Activated CD4-positive, alpha-beta memory T cell treated with anti-CD3 and anti-CD28 coated beads for 36 hours (primary cell): ENCODE measurements around the gene IL22. TPM values are rescaled to one million over a fixed set of nuclear protein-coding genes. Genes with fewer than 3 reads are reported as not detected.

Experiments
- CTCF ChIA-PET: fragments of 350-600 bp; sonication (Branson Sonifier 250); formaldehyde crosslinking; loops from one replicate; lab custom pipeline; 2021; ENCODE audit warnings: antibody characterized with exemption, inconsistent platforms; lab: Charles Lee
- POLR2A ChIA-PET: fragments of 350-600 bp; sonication (Branson Sonifier 250); formaldehyde crosslinking; loops from one replicate; lab custom pipeline; 2021; ENCODE audit warnings: antibody characterized with exemption; lab: Charles Lee
- DNase-seq: peaks from one replicate; pipeline ENCODE4 v3.0.0-alpha.2; 2020
- H3K27ac Mint-ChIP-seq: one replicate; pipeline ENCODE4 v1.8.0; 2021; ENCODE audit warnings: mixed read lengths
- H3K27me3 Mint-ChIP-seq: one replicate; pipeline ENCODE4 v1.8.0; 2021; ENCODE audit warnings: mixed read lengths
- H3K36me3 Mint-ChIP-seq: one replicate; pipeline ENCODE4 v1.8.0; 2021; ENCODE audit warnings: mixed read lengths
- H3K4me1 Mint-ChIP-seq: one replicate; pipeline ENCODE4 v1.8.0; 2021; ENCODE audit warnings: low read depth, mixed read lengths
- H3K4me3 Mint-ChIP-seq: one replicate; pipeline ENCODE4 v1.8.0; 2021; ENCODE audit warnings: mild to moderate bottlenecking, mixed read lengths
- H3K9me3 Mint-ChIP-seq: one replicate; pipeline ENCODE4 v1.8.0; 2021; ENCODE audit warnings: mixed read lengths
- intact Hi-C: fragments of 100-400 bp; cut with micrococcal nuclease; formaldehyde crosslinking; loops from one replicate; pipeline ENCODE4 v1.15.1; 2023
- total RNA-seq, 2 experiments: library from RNA; stranded (reverse); gene quantifications; one replicate each; pipeline ENCODE4 v1.2.3, GENCODE V29; 2021

IL22 gene
- total RNA-seq, 2 experiments from 2014 or later = 5.4 to 6.4 TPM

- H3K4me3 Mint-ChIP-seq = no peak overlapping the region
- H3K27ac Mint-ChIP-seq = peak overlapping the region; percentile 13
Measured at GRCh38 chr12:68240975-68241374, 12.4 kb downstream of the IL22 start.

GRCh38 chr12:68240079-68240478 lies 13.3 kb downstream of the IL22 start:
- H3K36me3 Mint-ChIP-seq = no peaks in the 10 kb centered on the region
- no peak for DNase-seq
- ChIA-PET POLR2A (no interaction called here), CTCF (interaction anchor here (1.1 to 1.7 kb wide), 5 partner anchors 17 to 74 kb away, joined by 3 to 12 read pairs (median 3); no protein-coding TSS in a partner anchor)
- peaks cover 10% of the 10 kb centered on the region for H3K27me3 Mint-ChIP-seq
- H3K4me1 Mint-ChIP-seq = peaks cover 50% of the 10 kb centered on the region
- intact Hi-C loops = no loop called here
- peaks cover 4% of the 10 kb centered on the region for H3K9me3 Mint-ChIP-seq
- H3K4me3 Mint-ChIP-seq = no peak overlapping the region
- H3K27ac Mint-ChIP-seq = no peak overlapping the region

More at GRCh38 chr12:68240975-68241374, 12.4 kb downstream of the IL22 start:
- intact Hi-C loops = loop anchor here (1.0 kb wide), 3 partner anchors 18 to 49 kb away; no protein-coding TSS in a partner anchor
- no peaks in the 10 kb centered on the region for H3K36me3 Mint-ChIP-seq
- CTCF ChIA-PET = interaction anchor here (0.8 to 1.7 kb wide), 8 partner anchors 9 to 298 kb away, joined by 3 to 12 read pairs (median 4); no protein-coding TSS in a partner anchor
- H3K27me3 Mint-ChIP-seq = peaks cover 12% of the 10 kb centered on the region
- DNase-seq = peak; percentile 72
- peaks cover 4% of the 10 kb centered on the region for H3K9me3 Mint-ChIP-seq
- H3K4me1 Mint-ChIP-seq = peaks cover 46% of the 10 kb centered on the region
- POLR2A ChIA-PET = interaction anchor here (0.6 to 1.4 kb wide), 8 partner anchors 9 to 408 kb away, joined by 3 to 6 read pairs (median 3); no protein-coding TSS in a partner anchor

GRCh38 chr12:68239309-68239982 lies 14.0 kb downstream of the IL22 start:
- ChIA-PET POLR2A (no interaction called here), CTCF (interaction anchor here (1.1 to 1.6 kb wide), 3 partner anchors 16 to 198 kb away, joined by 3 to 6 read pairs (median 4); no protein-coding TSS in a partner anchor)
- no peak for DNase-seq
- peaks cover 50% of the 10 kb centered on the region for H3K4me1 Mint-ChIP-seq
- peaks cover 9% of the 10 kb centered on the region for H3K27me3 Mint-ChIP-seq
- H3K9me3 Mint-ChIP-seq = peaks cover 4% of the 10 kb centered on the region
- H3K36me3 Mint-ChIP-seq = no peaks in the 10 kb centered on the region
- no peak overlapping the region for H3K4me3 Mint-ChIP-seq
- H3K27ac Mint-ChIP-seq = no peak overlapping the region
- intact Hi-C loops = no loop called here

GRCh38 chr12:68237619-68238018 lies 15.8 kb downstream of the IL22 start:
- H3K4me3 Mint-ChIP-seq = no peak overlapping the region
- intact Hi-C loops = no loop called here

GRCh38 chr12:68237078-68237477 lies 16.3 kb downstream of the IL22 start:
- POLR2A ChIA-PET = no interaction called here
- intact Hi-C loops = no loop called here
- no peak for DNase-seq
- no peaks in the 10 kb centered on the region for H3K9me3 Mint-ChIP-seq
- peaks cover 44% of the 10 kb centered on the region for H3K4me1 Mint-ChIP-seq
- H3K27me3 Mint-ChIP-seq = peaks cover 7% of the 10 kb centered on the region
- peak overlapping the region; percentile 62 for H3K4me3 Mint-ChIP-seq
- H3K27ac Mint-ChIP-seq = no peak overlapping the region
- H3K36me3 Mint-ChIP-seq = no peaks in the 10 kb centered on the region
- CTCF ChIA-PET = interaction anchor here (0.6 to 2.3 kb wide), 3 partner anchors 13 to 410 kb away, joined by 3 to 9 read pairs (median 3); no protein-coding TSS in a partner anchor

More at GRCh38 chr12:68237619-68238018, 15.8 kb downstream of the IL22 start:
- H3K4me1 Mint-ChIP-seq = peaks cover 48% of the 10 kb centered on the region
- H3K27ac Mint-ChIP-seq = no peak overlapping the region
- CTCF ChIA-PET = interaction anchor here (0.6 to 2.3 kb wide), 3 partner anchors 14 to 410 kb away, joined by 3 to 9 read pairs (median 3); no protein-coding TSS in a partner anchor
- DNase-seq = no peak
- H3K36me3 Mint-ChIP-seq = no peaks in the 10 kb centered on the region
- POLR2A ChIA-PET = no interaction called here
- peaks cover 6% of the 10 kb centered on the region for H3K27me3 Mint-ChIP-seq
- H3K9me3 Mint-ChIP-seq = no peaks in the 10 kb centered on the region

- intact Hi-C loops = no loop called here
- POLR2A ChIA-PET = no interaction called here
- peak; percentile 46 for DNase-seq
- H3K36me3 Mint-ChIP-seq = no peaks in the 10 kb centered on the region
- H3K27ac Mint-ChIP-seq = no peak overlapping the region
- peaks cover 7% of the 10 kb centered on the region for H3K27me3 Mint-ChIP-seq
- CTCF ChIA-PET = interaction anchor here (1.1 to 2.3 kb wide), 4 partner anchors 13 to 84 kb away, joined by 3 to 9 read pairs (median 6); no protein-coding TSS in a partner anchor
- H3K4me3 Mint-ChIP-seq = peak overlapping the region; percentile 62
- H3K4me1 Mint-ChIP-seq = peaks cover 40% of the 10 kb centered on the region
- no peaks in the 10 kb centered on the region for H3K9me3 Mint-ChIP-seq
Measured at GRCh38 chr12:68236421-68237059, 16.9 kb downstream of the IL22 start.

GRCh38 chr12:68235576-68235975 lies 17.8 kb downstream of the IL22 start:
- Mint-ChIP-seq H3K4me3 (no peak overlapping the region), H3K4me1 (peaks cover 34% of the 10 kb centered on the region), H3K27me3 (peaks cover 7% of the 10 kb centered on the region), H3K9me3 (no peaks in the 10 kb centered on the region), H3K27ac (no peak overlapping the region), H3K36me3 (no peaks in the 10 kb centered on the region)
- DNase-seq = no peak
- POLR2A ChIA-PET = no interaction called here
- CTCF ChIA-PET = interaction anchor here (1.1 to 2.3 kb wide), 3 partner anchors 12 to 85 kb away, joined by 3 to 9 read pairs (median 8); no protein-coding TSS in a partner anchor
- intact Hi-C loops = no loop called here

- peaks cover 26% of the 10 kb centered on the region for H3K4me1 Mint-ChIP-seq
- no peaks in the 10 kb centered on the region for H3K36me3 Mint-ChIP-seq
- CTCF ChIA-PET = interaction anchor here (1.2 to 3.7 kb wide), 3 partner anchors 11 to 86 kb away, joined by 5 to 21 read pairs (median 7); no protein-coding TSS in a partner anchor
- H3K4me3 Mint-ChIP-seq = no peak overlapping the region
- no peaks in the 10 kb centered on the region for H3K9me3 Mint-ChIP-seq
- POLR2A ChIA-PET = interaction anchor here (1.0 kb wide), 1 partner anchor 79 kb away, joined by 3 read pairs; no protein-coding TSS in a partner anchor
- no peak overlapping the region for H3K27ac Mint-ChIP-seq
- peaks cover 7% of the 10 kb centered on the region for H3K27me3 Mint-ChIP-seq
- intact Hi-C loops = no loop called here
- no peak for DNase-seq
Measured at GRCh38 chr12:68234140-68234539, 19.3 kb downstream of the IL22 start.

- peaks cover 26% of the 10 kb centered on the region for H3K4me1 Mint-ChIP-seq
- no peak overlapping the region for H3K27ac Mint-ChIP-seq
- no peaks in the 10 kb centered on the region for H3K36me3 Mint-ChIP-seq
- ChIA-PET POLR2A (interaction anchor here (1.0 kb wide), 1 partner anchor 79 kb away, joined by 3 read pairs; no protein-coding TSS in a partner anchor), CTCF (interaction anchor here (0.8 to 3.7 kb wide), 4 partner anchors 10 to 193 kb away, joined by 3 to 21 read pairs (median 6); no protein-coding TSS in a partner anchor)
- H3K27me3 Mint-ChIP-seq = peaks cover 3% of the 10 kb centered on the region
- DNase-seq = no peak
- no peak overlapping the region for H3K4me3 Mint-ChIP-seq
- intact Hi-C loops = no loop called here
- H3K9me3 Mint-ChIP-seq = no peaks in the 10 kb centered on the region
Measured at GRCh38 chr12:68233498-68233897, 19.9 kb downstream of the IL22 start.

- no peaks in the 10 kb centered on the region for H3K9me3 Mint-ChIP-seq
- H3K4me3 Mint-ChIP-seq = no peak overlapping the region
- DNase-seq = no peak
- no peak overlapping the region for H3K27ac Mint-ChIP-seq
- H3K27me3 Mint-ChIP-seq = peaks cover 5% of the 10 kb centered on the region
- ChIA-PET POLR2A (interaction anchor here (0.5 to 0.6 kb wide), 3 partner anchors 9 to 666 kb away, joined by 3 read pairs; no protein-coding TSS in a partner anchor), CTCF (interaction anchor here (1.1 to 3.7 kb wide), 4 partner anchors 8 to 85 kb away, joined by 3 to 21 read pairs (median 8); no protein-coding TSS in a partner anchor)
- intact Hi-C loops = no loop called here
- no peaks in the 10 kb centered on the region for H3K36me3 Mint-ChIP-seq
- peaks cover 13% of the 10 kb centered on the region for H3K4me1 Mint-ChIP-seq
Measured at GRCh38 chr12:68231691-68232090, 21.7 kb downstream of the IL22 start.

- Mint-ChIP-seq H3K36me3 (no peaks in the 10 kb centered on the region), H3K4me3 (no peak overlapping the region), H3K9me3 (no peaks in the 10 kb centered on the region), H3K27ac (no peak overlapping the region), H3K4me1 (peaks cover 10% of the 10 kb centered on the region), H3K27me3 (peaks cover 5% of the 10 kb centered on the region)
- POLR2A ChIA-PET = interaction anchor here (0.6 kb wide), 1 partner anchor 10 kb away, joined by 3 read pairs; no protein-coding TSS in a partner anchor
- CTCF ChIA-PET = interaction anchor here (1.1 to 3.7 kb wide), 4 partner anchors 8 to 86 kb away, joined by 3 to 21 read pairs (median 8); no protein-coding TSS in a partner anchor
- DNase-seq = no peak
- intact Hi-C loops = no loop called here
Measured at GRCh38 chr12:68231229-68231628, 22.2 kb downstream of the IL22 start.
